ENCODE data around the gene ZNF273.

- TF ChIP-seq CTCF (conservative IDR thresholded peaks at IDR 0.05) (no peak), ZFX (IDR thresholded peaks at IDR 0.05) (no peak)
Measured at GRCh38 chr7:64872351-64873154, 30.5 kb upstream of the ZNF273 start.

All from C4-2B (cell line).